Dedifferentiated amniotic fluid mesenchymal stem cell (primary cell): Measurements from ENCODE around the gene DOK5.
A peak's percentile ranks its signal among the peaks of the same experiment; 100 is the strongest.
"Not testable (repeated sequence)": the region's sequence is repeated elsewhere in the genome, so short reads cannot be mapped to it uniquely, and the experiment has no call there.

Source experiments
- DNase-seq: peaks from one replicate; pipeline ENCODE4 v3.0.0-alpha.2; 2016; ENCODE audit errors: extremely low spot score

The DOK5 gene

GRCh38 chr20:54470697-54471096 lies 4.7 kb upstream of the DOK5 start:
- no peak for DNase-seq

DNA sequence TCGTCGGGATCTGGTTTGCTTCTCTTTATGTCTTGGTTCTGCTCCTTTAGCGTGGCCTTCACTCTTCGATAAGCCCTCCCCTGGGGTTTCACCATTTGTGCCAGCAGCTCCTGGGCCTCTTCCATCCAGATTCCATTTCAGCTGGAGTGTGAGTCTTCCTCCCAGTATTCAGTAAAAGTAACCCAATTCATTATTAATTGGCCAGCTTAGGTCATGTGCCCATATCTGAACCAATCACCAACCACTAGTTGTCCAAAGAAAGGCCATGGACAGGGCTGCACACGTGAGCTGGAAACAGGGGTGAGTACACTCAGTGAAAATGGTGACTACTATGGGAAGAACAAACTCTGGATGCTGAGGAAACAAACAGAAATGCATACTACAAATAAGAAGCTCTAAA lies 2.8 kb upstream of the DOK5 start:
- no peak for DNase-seq

DNA sequence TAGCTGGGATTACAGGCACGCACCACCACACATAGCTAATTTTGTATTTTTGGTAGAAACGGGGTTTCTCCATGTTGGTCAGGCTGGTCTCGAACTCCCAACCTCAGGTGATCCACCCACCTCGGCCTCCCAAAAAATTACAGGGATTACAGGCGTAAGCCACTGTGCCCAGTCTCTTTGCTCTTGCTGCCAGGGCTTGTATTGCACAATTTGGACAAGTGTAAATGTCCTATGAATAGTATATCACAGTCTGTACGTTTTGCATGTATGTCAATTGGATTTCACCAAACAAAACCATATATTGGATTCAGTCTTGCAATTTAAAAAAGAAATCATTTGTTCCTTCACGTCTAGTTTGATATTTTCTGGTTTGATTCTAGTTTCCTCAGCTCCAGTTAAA lies 2.1 kb upstream of the DOK5 start:
- no peak for DNase-seq

DNA sequence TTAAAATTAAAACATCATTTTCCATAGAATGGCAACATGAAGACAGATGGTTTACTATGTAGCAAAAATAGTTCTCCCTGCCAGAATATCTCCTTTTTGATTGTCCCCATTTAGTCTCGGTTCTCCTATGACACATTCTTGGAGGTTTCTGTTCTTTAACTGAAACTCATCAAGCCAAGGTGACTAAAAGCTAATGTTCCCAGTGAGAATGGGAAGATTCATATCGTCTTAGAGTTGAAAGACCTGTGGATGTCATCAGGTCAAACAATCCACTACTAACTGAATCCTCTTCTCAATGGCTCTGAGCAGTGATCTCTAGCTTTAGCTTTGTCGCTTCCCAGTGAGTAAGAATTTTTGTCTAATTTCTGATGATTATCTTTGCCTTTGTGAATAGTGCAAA lies 1.3 kb upstream of the DOK5 start:
- no peak for DNase-seq

- DNase-seq = no peak
Observed at GRCh38 chr20:54474866-54475265, 527 bp upstream of the DOK5 start.

DNA sequence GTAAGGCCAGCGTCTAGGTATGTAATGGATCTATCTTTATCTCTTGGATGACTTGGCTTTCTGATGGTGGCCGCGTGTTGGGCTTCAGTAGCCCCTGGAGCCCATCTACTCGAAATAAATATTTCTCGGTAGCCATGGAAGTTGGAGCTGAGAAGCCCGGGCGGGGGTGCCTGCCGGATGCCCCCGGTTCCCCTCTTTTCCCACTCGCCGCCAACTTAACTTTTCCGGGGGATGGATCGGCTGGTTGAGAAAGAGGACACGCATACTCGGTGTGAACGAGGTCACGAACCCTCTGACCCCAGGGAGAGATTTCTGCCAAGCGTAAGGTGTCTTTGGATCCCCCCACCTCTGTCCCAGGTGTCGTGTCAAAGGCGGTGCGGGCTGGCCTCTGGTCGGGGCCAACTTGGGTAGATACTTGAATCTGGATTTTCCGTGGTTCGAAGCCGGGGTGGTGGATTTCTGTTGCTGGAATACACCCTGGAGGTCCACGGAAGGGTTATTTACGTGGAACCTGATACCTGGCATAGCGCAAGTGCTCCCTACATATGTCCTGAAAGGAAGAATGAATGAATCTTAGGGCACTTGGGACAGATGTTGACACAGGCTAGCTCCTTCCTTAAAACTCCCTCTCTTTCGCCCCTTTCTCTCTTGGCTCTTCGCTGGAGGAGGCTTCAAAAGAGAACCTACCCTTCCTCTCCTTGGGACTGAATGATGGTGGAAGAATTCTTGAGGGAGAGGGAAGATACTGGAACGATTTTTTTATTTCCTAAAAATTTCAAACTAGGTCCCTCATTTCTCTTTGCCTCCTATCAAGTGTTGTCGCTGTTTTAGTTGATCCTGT lies 996 bp downstream of the DOK5 start:
- DNase-seq = no peak

DNA sequence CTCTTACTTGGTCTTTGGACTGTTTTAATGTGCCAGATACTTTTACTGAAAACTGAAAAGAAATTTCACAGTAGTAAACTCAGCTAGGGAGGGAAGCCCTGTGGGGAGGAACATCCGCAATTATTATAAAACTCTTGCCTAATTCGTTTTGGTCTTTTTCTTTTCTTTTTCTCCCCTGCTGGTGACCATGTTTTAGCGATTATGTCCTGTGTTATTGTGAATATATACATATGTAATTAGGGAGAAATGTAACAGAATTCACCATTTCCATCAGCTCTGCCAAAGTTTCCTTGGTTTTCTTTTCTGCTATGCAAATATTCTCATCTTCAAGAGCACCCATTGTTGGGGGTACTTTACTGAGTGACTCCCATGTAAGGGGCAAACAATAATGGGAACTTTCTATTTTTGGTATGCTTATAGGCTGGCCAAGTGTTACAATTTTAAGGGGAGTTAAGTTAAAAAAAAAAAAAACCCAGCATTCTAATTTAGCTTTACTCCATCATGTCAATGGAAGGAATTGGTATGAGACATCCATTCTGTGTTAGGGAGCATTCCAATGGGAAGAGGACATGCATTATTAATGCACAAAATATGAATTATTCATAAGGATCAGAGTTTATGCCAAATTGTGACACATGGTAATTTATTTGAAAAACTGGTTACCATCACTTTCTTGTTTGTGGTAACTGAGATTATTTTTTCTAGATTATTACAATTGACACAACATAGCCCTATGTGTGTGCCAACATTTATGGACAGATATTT lies 2.0 kb downstream of the DOK5 start:
- DNase-seq = peak; percentile 43

DNA sequence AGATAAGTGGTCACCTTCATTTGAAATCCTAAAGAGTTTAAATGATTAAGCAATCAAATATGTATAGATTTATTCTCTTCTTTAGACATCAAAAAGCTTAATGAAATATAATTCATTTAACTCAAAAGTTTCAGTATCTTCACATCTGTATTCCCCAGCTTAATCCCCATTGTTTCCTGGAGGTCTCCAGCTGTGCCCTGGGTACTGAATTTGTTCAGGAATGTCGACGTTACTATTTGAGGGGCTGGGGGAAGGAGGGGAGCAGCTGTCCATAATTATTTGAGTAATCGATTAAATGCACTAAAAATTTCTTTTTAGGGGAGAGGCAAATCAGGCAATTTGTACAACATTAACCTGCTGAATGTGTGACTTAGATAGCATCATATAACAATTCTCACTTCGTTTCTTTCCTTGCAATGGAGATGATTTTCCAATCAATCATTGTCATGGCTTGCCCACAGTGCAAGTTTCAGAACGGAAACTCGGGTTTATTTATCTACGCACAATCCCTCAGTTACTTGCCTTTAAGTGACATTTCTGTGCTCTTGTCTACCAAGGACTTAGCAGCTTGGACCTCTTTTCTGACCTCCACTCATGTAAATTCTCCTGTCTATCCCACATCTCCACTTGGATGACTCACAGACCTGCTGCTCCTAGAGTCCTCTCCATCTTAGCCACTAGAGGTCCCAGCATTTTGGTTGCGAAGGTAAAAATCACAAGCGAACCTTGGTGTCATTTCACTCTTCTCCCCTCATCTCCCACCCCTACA lies 3.9 kb downstream of the DOK5 start:
- no peak for DNase-seq

- not testable (repeated sequence) for DNase-seq
Observed at GRCh38 chr20:54479937-54480336, 4.5 kb downstream of the DOK5 start.

- no peak for DNase-seq
Observed at GRCh38 chr20:54481442-54481841, 6.0 kb downstream of the DOK5 start.

- no peak for DNase-seq
Observed at GRCh38 chr20:54485631-54486030, 10.2 kb downstream of the DOK5 start.

DNA sequence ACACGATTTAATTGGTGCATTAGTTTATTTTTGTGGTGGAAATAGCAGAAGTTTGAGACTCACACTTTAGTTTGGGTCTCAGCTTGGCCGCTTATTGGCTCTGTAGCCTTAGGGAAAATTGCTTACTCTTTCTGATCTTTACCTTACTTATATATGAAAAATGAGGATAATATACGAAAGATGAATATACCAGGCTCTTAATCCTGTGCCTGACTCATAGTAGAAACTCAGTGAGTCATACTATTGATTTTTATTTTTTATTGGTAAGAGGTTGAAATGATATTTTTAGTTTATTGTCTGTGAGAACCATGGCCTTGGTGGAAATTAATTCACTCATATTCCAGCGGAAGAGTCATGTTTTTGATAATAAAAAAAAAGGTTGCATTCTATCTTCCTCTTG lies 11.2 kb downstream of the DOK5 start:
- DNase-seq = no peak

DNA sequence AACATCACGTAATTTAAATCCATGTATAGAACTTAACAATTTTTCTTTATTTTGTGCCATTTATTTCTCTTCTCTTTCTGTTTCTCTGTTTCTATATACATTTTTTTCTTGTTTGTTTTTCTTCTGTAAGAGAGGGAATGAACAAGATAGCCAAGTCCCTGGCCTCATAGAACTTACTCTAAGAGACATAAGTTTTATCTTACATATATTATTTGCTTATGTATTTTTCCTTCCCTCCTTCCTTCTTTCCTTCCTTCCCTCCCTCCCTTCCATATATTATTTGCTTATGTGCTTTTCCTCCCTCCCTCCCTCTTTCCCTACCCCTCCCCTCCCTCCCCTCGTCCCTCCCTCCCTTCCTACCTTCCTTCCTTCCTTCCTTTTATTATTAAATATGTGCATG lies 13.0 kb downstream of the DOK5 start:
- DNase-seq = no peak

DNA sequence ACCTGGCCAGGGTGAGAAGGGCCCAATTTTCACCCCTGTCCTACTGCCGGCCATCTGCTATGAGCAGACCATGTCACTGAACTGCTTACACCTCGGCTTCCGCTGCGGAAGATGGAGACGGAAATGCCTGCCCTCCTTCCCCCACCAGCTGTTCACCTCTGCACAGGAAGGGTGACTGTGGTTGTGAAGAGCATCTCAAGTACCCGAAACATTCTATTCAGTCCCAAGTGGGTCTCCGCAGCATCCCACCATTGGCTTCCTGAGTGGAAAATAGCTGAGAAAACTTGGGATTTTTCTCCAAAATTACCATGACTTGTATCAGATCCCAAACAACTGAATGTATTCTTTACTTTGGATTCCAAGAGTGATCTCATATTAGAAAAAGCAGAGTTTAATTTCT lies 16.1 kb downstream of the DOK5 start:
- no peak for DNase-seq

- no peak for DNase-seq
Observed at GRCh38 chr20:54494303-54495006, 19.1 kb downstream of the DOK5 start.

- no peak for DNase-seq
Observed at GRCh38 chr20:54497931-54498718, 22.7 kb downstream of the DOK5 start.

GRCh38 chr20:54499111-54499510 lies 23.7 kb downstream of the DOK5 start:
- DNase-seq = no peak

GRCh38 chr20:54502179-54502578 lies 26.8 kb downstream of the DOK5 start:
- DNase-seq = no peak

DNA sequence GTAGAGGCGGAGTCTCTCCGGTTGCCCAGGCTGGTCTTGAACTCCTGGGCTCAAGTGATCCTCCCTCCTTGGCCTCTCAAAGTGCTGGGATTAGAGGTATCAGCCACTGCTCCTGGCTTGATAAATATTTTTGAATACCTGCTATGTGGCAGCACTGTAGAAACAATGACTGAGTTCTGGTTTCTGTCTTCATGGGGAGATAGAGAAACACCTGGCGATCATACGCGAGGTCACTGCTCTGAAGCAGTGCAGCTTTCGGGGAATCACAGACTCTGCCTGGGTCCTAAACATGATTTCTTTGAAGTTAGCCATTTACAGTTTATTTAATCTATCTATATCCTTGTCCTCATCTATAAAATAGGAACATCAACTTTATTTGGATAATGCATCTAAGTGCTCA lies 31.2 kb downstream of the DOK5 start:
- no peak for DNase-seq

DNA sequence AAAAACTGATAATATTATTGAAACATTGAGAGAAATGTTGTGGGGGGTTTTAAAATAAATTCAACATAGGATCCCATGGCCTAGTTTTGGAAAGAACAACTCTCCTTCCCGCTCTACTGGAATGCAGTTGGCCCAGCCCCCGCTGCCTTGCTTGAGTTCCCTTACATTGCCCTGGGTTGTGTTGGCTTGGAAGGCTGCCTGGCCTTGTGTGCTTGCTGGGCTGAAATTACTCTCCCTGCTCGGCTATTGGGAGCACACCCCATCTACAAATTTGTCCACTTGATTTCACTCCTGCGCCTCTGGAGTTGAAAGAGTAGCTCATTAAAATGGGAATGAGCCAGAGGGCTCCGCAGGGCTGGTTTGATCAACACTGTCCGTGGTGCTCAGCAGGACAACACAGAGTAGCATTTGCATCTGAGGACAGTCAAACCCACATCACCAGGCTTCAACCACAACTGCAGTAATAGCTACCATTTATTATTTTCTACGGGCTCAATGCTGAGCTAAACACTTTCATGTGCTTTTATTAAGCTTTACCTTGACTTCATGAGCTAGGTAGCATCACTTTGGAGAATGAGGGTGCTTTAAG lies 35.2 kb downstream of the DOK5 start:
- peak; percentile 62 for DNase-seq

GRCh38 chr20:54512694-54513093 lies 37.3 kb downstream of the DOK5 start:
- no peak for DNase-seq
